GM19023 (cell line): ENCODE measurements around the gene MRPL24.
"Not testable (repeated sequence)": the region's sequence is repeated elsewhere in the genome, so short reads cannot be mapped to it uniquely, and the experiment has no call there.

ENCODE experiments used
- ATAC-seq: cut with Tn5 transposase; IDR thresholded peaks from one replicate; pipeline ENCODE4 v1.9.1; 2021; ENCODE audit warnings: mild to moderate bottlenecking, moderate library complexity; ENCODE audit not compliant: unreplicated experiment

MRPL24 gene

GRCh38 chr1:156760092-156760795, 19.4 kb upstream of the MRPL24 start:
- no peak for ATAC-seq

GRCh38 chr1:156757572-156758253, 16.8 kb upstream of the MRPL24 start:
- ATAC-seq, result not testable (repeated sequence)

- ATAC-seq, result no peak
Measured at GRCh38 chr1:156756355-156756754, 15.5 kb upstream of the MRPL24 start.

GRCh38 chr1:156755527-156755950, 14.7 kb upstream of the MRPL24 start:
- no peak for ATAC-seq

- no peak for ATAC-seq
Measured at GRCh38 chr1:156754219-156754618, 13.3 kb upstream of the MRPL24 start.

GRCh38 chr1:156752843-156753482, 12.1 kb upstream of the MRPL24 start:
- no peak for ATAC-seq

- peak; percentile 53 for ATAC-seq
Measured at GRCh38 chr1:156751757-156752481, 11.0 kb upstream of the MRPL24 start.

- ATAC-seq, result peak; percentile 30
Measured at GRCh38 chr1:156751451-156751756, 10.5 kb upstream of the MRPL24 start, which contains the start of gene HDGF. HDGF (minus strand) TSS chr1:156751675; CDS start chr1:156751429, 246 bp downstream.

- ATAC-seq, result peak; percentile 9
Measured at GRCh38 chr1:156750711-156751450, 10.0 kb upstream of the MRPL24 start.

- ATAC-seq, result no peak
Measured at GRCh38 chr1:156750191-156750672, 9.3 kb upstream of the MRPL24 start.

- ATAC-seq, result no peak
Measured at GRCh38 chr1:156749419-156750118, 8.7 kb upstream of the MRPL24 start.

- ATAC-seq, result no peak
Measured at GRCh38 chr1:156748670-156749418, 8.0 kb upstream of the MRPL24 start.

GRCh38 chr1:156747742-156748669, 7.1 kb upstream of the MRPL24 start:
- ATAC-seq, result no peak

- ATAC-seq, result peak; percentile 35
Measured at GRCh38 chr1:156746728-156747631, 6.1 kb upstream of the MRPL24 start.

- no peak for ATAC-seq
Measured at GRCh38 chr1:156746406-156746727, 5.5 kb upstream of the MRPL24 start.

- ATAC-seq, result no peak
Measured at GRCh38 chr1:156745881-156746280, 5.0 kb upstream of the MRPL24 start.

- no peak for ATAC-seq
Measured at GRCh38 chr1:156744786-156745419, 4.0 kb upstream of the MRPL24 start.
